Activated effector memory CD4-positive, alpha-beta T cell treated with Interleukin-2 at 50 U/mL for 16 hours (primary cell): Measurements from ENCODE around the gene TTLL3.
"Not testable (repeated sequence)": the region's sequence is repeated elsewhere in the genome, so short reads cannot be mapped to it uniquely, and the experiment has no call there.

ENCODE experiments used
- DNase-seq: peaks from one replicate; pipeline ENCODE4 v3.0.0-alpha.2; 2020

TTLL3 gene

DNA sequence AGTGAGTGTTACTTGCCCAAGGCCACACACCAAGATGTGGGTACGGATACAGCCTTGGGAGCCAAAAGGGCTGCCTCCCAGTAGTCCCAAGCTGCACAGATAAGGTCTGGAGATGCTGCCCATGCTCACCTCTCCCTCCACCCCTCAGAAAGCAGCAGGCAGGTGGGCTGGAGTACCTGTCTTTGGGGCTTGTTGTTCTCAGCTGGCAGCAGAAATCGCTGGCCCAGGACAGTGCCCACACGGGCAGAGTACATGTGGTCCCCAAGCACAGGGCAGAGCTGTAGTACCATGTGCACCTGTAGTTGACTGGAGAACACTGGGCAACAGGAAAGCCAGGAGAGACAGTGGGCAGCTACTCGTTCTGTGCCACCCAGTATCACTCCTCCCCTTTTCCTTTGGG is 28.8 kb downstream of the TTLL3 start:
- DNase-seq: no peak

DNA sequence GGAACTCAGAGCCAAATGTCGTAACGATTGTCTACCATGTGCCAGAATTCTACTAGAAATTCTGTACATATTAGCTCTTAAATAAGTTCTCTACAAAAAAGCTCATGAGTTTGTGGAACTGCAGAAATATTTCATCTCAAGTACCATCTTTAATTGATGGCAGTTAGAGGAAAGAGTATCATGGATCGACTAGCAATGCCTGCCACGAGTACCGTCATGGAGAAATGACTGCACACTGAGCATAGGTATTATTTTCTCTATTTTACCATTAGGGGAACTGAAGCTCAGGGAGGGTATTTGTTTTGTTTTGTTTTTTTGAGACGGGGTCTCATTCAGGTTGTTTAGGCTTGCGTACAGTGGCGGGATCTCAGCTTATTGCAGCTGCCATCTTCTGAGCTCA is 31.0 kb downstream of the TTLL3 start:
- no peak for DNase-seq

- peak; percentile 91 for DNase-seq
These were observed 33.8 kb downstream of the TTLL3 start, which contains the start of gene RPUSD3 for GRCh38 chr3:9843715-9844438. TSS of gene RPUSD3 (minus strand) at chr3:9844008. CDS start at chr3:9843990, 18 bp downstream.

DNA sequence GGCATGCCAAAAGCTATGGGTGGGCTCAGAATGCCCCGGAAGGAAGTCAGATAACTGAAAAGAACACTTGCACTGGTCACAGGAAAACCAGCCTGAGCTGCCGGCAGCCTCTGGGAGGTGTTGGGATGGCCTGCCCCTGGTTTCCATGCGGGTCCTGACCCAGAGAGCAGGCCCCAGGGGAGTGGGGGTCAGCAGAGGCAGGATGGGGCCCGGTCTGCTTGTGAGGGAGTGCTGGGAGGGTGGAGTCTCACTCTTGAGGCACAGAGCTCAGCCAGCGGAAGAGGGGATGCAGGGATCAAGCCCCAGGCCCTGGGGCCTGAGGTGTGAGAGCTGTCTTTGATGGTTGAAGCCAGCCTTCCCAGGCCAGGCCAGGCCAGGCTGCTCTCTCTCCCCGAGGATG is 36.2 kb downstream of the TTLL3 start:
- DNase-seq: no peak

- DNase-seq: no peak
These were observed 36.9 kb downstream of the TTLL3 start for GRCh38 chr3:9846931-9847488.

GRCh38 chr3:9847870-9848269 is 37.8 kb downstream of the TTLL3 start:
- not testable (repeated sequence) for DNase-seq

- not testable (repeated sequence) for DNase-seq
These were observed 38.8 kb downstream of the TTLL3 start for GRCh38 chr3:9848860-9849259.

DNA sequence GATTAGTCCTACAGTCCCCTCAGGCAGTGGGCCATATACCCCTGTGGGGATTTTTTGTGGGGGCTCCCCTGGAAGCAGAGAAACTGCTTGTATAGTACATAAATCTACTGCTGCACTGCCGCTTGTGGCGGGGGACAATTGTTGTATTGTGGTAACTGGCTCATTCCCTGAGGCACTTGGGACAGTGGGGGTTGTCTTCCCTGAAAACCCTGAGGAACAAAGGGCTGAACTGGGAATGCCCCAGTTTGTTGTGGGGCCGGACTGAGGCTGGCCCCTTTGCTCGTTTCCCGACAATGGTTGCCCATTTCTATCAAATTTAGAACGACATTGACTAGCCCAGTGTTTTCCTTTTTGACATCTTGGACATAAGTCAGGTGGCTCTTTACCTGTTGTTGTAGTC is 41.3 kb downstream of the TTLL3 start:
- not testable (repeated sequence) for DNase-seq

GRCh38 chr3:9851926-9852325 is 41.9 kb downstream of the TTLL3 start:
- not testable (repeated sequence) for DNase-seq

DNA sequence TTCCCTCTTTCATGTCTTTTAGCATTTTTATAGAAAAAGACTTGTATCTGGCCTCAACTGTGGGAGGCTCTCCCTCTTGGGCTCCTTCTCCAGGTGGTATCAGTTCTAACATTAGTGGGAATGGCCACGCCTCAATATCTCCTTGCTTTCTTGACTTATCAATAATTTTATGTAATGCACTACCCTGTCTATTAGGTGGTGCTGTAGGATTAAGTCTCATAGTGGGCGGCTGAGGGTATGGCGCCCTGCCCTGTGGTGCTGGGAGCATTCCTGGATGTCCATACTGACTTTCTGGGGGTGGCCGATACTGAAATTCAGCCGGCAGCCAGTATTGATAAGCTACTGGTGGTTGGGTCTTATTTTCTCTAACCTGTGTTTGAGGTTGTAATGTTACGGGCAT is 42.5 kb downstream of the TTLL3 start:
- no peak for DNase-seq

- DNase-seq: not testable (repeated sequence)
These were observed 44.4 kb downstream of the TTLL3 start for GRCh38 chr3:9854291-9854940.

- DNase-seq: no peak
These were observed 45.5 kb downstream of the TTLL3 start for GRCh38 chr3:9855594-9855993.

DNA sequence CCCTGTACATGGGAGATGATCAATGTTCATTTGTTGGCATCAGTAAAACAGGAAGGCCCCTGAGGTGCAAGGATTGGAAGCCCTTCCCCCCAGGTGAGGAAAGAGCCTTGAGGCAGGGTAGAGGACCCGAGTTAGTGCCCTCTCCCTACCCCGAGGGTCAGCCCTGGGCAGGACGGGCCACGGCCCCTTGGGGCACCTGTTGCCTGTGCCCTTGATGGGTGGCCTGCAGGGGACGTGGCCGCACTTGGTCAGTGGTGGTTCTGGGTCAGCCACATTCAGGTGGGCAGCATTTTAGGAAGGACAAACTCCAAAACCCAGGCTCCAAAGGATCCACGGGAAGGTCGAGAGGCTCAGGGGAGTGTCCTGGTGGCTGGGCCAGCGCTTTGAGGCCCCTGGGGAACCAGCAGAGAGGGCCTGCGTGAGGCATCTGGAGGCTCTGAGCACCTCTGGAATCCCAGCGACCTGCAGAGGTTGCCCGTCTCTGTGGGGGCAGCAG is 49.5 kb downstream of the TTLL3 start:
- no peak for DNase-seq

GRCh38 chr3:9861201-9861600 is 51.1 kb downstream of the TTLL3 start:
- DNase-seq: no peak

DNA sequence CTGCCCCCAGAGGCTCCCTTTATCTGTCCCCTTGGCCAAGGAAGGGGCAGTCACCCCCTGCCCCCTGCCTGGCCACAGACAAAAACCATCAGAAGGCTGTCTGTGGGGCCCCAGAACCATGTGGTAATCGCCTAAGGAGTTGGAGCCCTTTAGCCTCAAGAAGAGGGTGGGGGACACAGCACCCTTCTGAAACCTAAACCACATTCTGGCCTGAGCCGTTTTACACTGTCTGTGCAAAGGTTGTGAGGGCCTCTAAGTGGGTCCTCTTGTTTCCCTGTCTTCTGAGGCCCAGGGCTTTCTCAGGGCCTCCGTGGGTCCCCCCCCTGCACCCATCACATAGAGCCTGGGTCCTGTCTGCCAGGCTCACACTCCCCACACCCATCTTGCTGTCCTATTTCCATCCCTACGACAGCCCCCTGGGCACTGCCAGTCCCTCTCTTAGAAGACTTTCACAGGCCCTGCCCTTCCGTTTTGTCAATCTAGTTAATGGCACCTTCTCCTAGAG is 51.6 kb downstream of the TTLL3 start:
- DNase-seq: no peak

- DNase-seq: no peak
These were observed 52.5 kb downstream of the TTLL3 start for GRCh38 chr3:9862391-9863057.

- DNase-seq: no peak
These were observed 53.2 kb downstream of the TTLL3 start for GRCh38 chr3:9863058-9863772.

DNA sequence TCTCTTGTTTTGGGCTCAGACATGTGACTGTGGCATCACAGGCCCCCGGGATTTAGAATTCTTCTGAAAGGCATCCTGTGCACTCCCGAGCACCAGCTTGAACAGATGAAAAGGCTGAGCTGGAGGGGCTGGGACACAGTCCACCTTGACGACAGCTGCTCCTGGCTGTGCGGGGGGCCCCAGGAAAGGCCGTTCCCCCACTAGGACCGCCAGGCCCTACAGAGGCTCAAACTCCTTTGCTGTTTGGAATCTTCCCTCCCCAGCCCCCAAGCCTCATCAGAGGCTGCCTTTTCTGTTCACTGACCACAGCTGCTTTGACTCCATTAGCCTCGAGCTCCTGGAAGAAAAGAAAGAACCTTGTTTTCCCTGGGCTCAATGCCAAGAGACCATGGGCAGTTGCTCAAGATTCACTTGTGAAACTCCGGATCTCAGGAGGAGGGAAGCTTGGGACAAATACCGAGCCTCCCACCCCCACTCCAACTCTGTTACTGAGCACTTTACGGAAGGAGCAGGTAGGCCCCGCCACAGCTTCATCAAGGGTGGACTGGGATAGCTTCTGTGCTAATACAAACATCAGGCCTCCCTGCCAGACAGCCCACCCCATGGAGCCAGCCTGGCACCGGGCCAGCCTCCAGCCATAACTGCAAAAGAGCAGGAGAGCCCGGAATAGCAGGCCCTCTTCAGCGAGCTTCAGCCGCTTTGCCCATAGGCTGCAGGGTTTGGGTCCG is 54.3 kb downstream of the TTLL3 start:
- no peak for DNase-seq

DNA sequence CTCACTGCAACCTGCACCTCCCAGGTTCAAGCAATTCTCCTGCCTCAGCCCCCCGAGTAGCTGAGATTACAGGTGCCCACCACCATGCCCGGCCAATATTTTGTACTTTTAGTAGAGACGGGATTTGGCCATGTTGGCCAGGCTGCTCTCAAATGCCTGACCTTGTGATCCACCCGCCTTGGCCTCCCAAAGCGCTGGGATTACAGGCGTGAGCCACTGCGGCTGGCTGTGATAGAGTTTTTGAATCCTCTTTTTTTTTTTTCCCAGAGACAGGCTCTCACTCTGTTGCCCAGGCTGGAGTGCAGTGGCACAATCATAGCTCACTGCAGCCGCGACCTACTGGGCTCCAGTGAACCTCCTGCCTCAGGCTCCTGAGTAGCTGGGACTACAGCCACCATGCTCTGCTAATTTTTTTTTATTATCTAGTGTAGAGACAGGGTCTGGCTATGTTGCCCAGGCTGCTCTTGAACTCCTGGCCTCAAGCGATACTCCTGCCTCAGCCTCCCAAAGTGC is 55.1 kb downstream of the TTLL3 start:
- not testable (repeated sequence) for DNase-seq

DNA sequence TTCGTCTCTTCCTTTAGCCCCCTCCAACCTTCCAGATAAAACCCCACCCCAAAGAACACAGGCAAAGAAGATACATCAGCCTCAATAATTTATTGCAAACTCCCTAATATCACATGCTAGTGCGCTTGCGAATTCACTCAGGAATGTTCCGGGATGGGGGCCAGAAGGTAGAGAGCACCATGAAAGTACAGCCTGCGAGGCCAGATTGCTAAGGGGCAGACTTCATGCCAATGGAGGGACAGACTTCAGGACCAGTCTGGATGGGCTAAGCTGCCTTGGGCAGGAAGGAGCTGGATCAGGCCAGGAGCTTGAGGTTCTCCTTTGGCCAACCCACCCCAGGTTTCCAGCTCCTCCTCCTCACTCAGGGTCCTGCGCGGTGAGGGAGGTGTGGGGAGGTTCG is 56.6 kb downstream of the TTLL3 start:
- no peak for DNase-seq

DNA sequence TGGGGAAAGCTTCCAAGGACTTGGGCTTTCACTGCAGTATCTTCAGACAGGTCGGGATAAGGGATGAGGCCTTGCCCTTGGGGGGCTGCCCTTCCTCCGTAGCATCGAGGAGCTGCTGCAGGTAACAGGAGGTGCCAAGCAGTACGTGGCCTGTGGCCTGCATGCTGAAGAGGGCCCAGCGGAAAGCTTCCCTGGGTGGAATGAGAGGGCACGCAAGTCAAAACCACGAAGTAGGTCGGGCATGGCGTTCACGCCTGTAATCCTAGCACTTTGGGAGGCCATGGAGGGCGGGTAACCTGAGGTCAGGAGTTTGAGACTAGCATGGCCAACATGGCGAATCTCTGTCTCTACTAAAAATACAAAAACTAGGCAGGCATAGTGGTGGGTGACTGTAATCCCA is 57.0 kb downstream of the TTLL3 start:
- no peak for DNase-seq

DNA sequence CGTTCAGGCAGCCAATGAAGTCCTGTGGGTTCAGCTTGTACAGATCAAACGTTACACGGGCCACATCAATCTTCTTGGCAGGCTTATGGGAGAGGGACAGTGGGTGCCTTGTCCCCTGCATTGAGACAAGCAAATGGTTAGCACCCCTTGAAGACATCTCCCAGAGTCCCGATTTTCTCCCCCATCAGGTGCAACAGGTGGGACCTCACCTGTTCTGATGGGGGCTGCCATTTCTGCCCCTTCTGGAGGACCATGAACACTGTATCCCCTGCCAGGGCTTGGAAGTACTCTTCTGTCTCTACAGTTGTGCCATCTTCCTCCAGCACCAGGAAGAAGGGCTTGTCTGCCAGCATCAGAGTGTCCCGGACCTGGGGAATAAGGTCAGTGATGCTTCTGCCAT is 59.9 kb downstream of the TTLL3 start:
- DNase-seq: no peak
